ENCODE data around the gene NPIPA1.
"Not testable (repeated sequence)": the region's sequence is repeated elsewhere in the genome, so short reads cannot be mapped to it uniquely, and the experiment has no call there.

Gene NPIPA1

GRCh38 chr16:14975418-14976194 lies 38.4 kb downstream of the NPIPA1 start:
- peak; percentile 15 to 34 for DNase-seq (ENCODE audit: low read depth in 2 of 2, low spot score in 1 of 2)

- not testable (repeated sequence) for DNase-seq (ENCODE audit: low read depth in 2 of 2, low spot score in 1 of 2)
Measured at GRCh38 chr16:14976971-14977736, 39.9 kb downstream of the NPIPA1 start.

- not testable (repeated sequence) for DNase-seq (ENCODE audit: low read depth in 2 of 2, low spot score in 1 of 2)
Measured at GRCh38 chr16:14978281-14978680, 41.0 kb downstream of the NPIPA1 start.

DNA sequence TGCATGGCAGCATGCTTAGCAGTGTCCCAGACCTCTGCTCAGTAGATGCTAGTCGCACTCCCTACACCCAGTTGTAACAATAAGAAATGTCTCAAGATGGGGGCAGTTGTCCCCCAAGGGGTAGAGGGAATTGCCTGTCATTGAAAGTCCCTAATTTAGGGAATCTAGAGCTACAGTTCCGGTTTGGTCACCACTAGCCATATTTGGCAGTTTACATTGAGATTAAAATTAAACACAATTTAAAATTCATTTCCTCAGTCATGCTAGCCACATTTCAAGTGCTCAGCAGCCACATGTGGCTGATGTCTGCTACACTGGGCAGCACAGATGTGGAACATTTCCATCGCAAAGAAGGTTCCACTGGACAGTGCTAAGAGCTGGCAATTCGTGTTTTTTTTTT lies 41.7 kb downstream of the NPIPA1 start:
- DNase-seq (ENCODE audit: low read depth in 2 of 2, low spot score in 1 of 2) = not testable (repeated sequence)

- not testable (repeated sequence) for DNase-seq (ENCODE audit: low read depth in 2 of 2, low spot score in 1 of 2)
Measured at GRCh38 chr16:14981234-14981633, 44.0 kb downstream of the NPIPA1 start.

DNA sequence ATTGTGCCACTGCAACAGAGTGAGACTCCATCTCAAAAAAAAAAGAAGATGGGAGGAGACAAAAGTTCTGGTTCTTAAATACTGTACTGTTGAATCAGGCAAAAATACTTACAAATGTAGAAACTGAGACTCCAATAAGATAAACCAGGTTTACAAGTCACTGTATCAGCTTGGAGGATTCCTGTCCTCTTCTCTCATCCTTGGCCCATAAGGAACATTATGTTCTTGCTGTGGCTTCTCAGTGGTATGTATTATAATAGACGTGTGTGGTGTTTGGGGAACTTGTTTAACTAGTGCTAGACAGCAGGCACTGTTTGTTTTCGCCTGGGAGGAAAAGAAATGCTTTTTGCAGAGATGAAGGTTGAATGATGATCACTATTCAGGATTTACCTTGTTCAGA lies 45.3 kb downstream of the NPIPA1 start:
- DNase-seq (ENCODE audit: low read depth in 2 of 2, low spot score in 1 of 2) = not testable (repeated sequence)

- DNase-seq (ENCODE audit: low read depth in 2 of 2, low spot score in 1 of 2) = not testable (repeated sequence)
Measured at GRCh38 chr16:14988092-14988491, 50.8 kb downstream of the NPIPA1 start.

DNA sequence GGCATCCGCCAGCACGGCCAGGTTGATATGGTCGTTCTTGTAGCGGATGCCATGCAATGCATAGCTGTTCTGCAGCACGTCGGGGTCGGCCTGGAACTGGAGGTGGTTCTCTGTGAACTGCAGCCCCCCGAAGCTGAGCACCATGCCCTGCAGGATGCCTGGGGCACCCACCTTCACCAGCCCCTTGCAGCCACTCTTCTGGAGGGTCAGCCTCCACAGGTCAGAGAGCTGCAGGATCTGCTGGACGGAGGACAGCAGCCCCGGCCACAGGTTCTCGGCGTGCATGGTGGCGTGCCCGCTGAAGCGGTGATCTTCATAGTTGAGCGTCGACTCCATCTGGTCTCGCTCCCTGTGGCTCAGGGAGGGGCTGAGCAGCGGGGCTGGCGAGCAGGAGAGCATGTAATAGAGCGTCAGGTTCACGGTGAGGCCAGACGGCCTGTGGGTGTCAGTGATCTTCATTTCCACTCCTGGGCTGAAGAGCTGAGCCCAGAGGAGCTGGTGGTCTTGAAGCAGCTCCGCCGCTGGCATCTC lies 51.5 kb downstream of the NPIPA1 start:
- DNase-seq (ENCODE audit: low read depth in 2 of 2, low spot score in 1 of 2) = not testable (repeated sequence)

GRCh38 chr16:14989291-14990281 lies 52.3 kb downstream of the NPIPA1 start:
- not testable (repeated sequence) for DNase-seq (ENCODE audit: low read depth in 2 of 2, low spot score in 1 of 2)

DNA sequence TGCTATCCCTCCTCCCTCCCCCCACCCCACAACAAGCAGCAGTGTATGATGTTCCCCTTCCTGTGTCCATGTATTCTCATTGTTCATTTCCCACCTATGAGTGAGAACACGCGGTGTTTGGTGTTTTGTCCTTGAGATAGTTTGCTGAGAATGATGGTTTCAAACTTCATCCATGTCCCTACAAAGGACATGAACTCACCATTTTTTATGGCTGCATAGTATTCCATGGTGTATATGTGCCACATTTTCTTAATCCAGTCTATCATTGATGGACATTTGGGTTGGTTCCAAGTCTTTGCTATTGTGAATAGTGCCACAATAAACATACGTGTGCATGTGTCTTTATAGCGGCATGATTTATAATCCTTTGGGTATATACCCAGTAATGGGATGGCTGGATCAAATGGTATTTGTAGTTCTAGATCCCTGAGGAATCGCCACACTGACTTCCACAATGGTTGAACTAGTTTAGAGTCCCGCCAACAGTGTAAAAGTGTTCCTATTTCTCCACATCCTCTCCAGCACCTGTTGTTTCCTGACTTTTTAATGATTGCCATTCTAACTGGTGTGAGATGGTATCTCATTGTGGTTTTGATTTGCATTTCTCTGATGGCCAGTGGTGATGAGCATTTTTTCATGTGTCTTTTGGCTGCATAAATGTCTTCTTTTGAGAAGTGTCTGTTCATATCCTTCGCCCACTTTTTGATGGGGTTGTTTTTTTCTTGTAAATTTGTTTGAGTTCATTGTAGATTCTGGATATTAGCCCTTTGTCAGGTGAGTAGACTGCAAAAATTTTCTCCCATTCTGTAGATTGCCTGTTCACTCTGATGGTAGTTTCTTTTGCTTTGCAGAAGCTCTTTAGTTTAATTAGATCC lies 56.3 kb downstream of the NPIPA1 start:
- DNase-seq (ENCODE audit: low read depth in 2 of 2, low spot score in 1 of 2) = not testable (repeated sequence)

DNA sequence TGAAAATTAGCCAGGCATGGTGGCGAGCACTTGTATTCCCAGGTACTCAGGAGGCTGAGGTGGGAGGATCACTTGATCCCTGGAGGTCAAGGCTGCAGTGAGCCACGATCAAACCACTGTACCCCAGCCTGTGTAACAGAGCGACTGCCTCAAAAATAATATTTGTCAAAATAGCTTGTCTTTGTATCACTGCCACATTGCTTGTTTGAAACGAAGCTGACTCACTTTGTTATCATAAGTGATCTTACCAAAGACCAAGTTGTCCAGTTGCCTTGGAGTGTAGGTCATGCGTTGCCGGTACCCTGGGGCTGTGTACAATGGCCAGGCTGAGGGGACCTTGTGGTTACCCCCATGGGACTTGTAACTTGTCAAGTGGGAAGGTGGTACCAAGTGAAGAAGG lies 59.5 kb downstream of the NPIPA1 start:
- not testable (repeated sequence) for DNase-seq (ENCODE audit: low read depth in 2 of 2, low spot score in 1 of 2)

- DNase-seq (ENCODE audit: low read depth in 2 of 2, low spot score in 1 of 2) = not testable (repeated sequence)
Measured at GRCh38 chr16:14998300-14998699, 61.1 kb downstream of the NPIPA1 start.

DNA sequence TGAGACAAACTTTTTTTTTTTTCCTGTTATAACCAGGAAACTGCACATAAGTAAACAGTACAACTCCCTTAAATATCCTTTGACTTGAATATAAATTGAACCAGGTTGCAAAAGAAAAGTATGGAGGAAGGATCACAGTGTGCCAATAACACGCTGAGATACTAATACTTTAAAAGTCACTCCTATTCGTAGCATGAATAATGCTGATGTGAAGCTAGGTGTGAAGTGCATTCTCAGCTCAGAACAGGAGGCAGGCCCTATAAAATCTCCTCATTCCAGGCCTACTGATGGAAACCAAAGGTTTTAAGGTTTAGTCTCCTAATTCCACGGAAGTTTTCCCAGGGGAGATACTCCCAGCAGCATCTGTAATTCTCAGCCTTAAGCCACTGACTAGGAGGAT lies 62.6 kb downstream of the NPIPA1 start:
- not testable (repeated sequence) for DNase-seq (ENCODE audit: low read depth in 2 of 2, low spot score in 1 of 2)

Data from stimulated activated CD8-positive, alpha-beta memory T cell treated with anti-CD3 and anti-CD28 coated beads, Interleukin-4, amount 100 ng/mL, for 1 hour (primary cell).